GM18907 (cell line): ENCODE measurements around the gene METTL21A.
"Not testable (repeated sequence)": the region's sequence is repeated elsewhere in the genome, so short reads cannot be mapped to it uniquely, and the experiment has no call there.

Experiments used
- ATAC-seq: cut with Tn5 transposase; IDR thresholded peaks from one replicate; pipeline ENCODE4 v1.9.1; 2021; ENCODE audit warnings: mild to moderate bottlenecking, moderate library complexity; ENCODE audit not compliant: unreplicated experiment

METTL21A gene

GRCh38 chr2:207625014-207625907 is at the start of gene METTL21A:
Gene METTL21A (minus strand): TSS chr2:207625394. CDS start chr2:207624375, 1,019 bp downstream.
- peak; percentile 65 for ATAC-seq

- no peak for ATAC-seq
These were observed 49.6 kb upstream of the METTL21A start for GRCh38 chr2:207674826-207675225.

- ATAC-seq = no peak
These were observed 49.1 kb upstream of the METTL21A start for GRCh38 chr2:207674266-207674774.

GRCh38 chr2:207673431-207673830 is 48.2 kb upstream of the METTL21A start:
- no peak for ATAC-seq

- no peak for ATAC-seq
These were observed 45.7 kb upstream of the METTL21A start for GRCh38 chr2:207670887-207671286.

- no peak for ATAC-seq
These were observed 38.8 kb upstream of the METTL21A start for GRCh38 chr2:207663870-207664545.

- ATAC-seq = peak; percentile 94
These were observed 37.0 kb upstream of the METTL21A start for GRCh38 chr2:207662203-207662602.

GRCh38 chr2:207660994-207661393 is 35.8 kb upstream of the METTL21A start:
- ATAC-seq = no peak

GRCh38 chr2:207658156-207658555 is 33.0 kb upstream of the METTL21A start:
- ATAC-seq = no peak

GRCh38 chr2:207655000-207655399 is 29.8 kb upstream of the METTL21A start:
- ATAC-seq = no peak

- ATAC-seq = not testable (repeated sequence)
These were observed 21.4 kb upstream of the METTL21A start for GRCh38 chr2:207646582-207646981.

- no peak for ATAC-seq
These were observed 18.7 kb upstream of the METTL21A start for GRCh38 chr2:207643892-207644291.

- no peak for ATAC-seq
These were observed 15.5 kb upstream of the METTL21A start for GRCh38 chr2:207640661-207641060.

- ATAC-seq = no peak
These were observed 15.0 kb upstream of the METTL21A start for GRCh38 chr2:207640160-207640559.

- ATAC-seq = not testable (repeated sequence)
These were observed 14.1 kb upstream of the METTL21A start for GRCh38 chr2:207639288-207639687.

GRCh38 chr2:207635468-207636200 is 10.4 kb upstream of the METTL21A start:
- ATAC-seq = no peak

- ATAC-seq = no peak
These were observed 8.5 kb upstream of the METTL21A start for GRCh38 chr2:207633686-207634085.

- no peak for ATAC-seq
These were observed 7.6 kb upstream of the METTL21A start for GRCh38 chr2:207632575-207633493.

- no peak for ATAC-seq
These were observed 5.3 kb upstream of the METTL21A start for GRCh38 chr2:207630491-207630890.

GRCh38 chr2:207629553-207629952 is 4.4 kb upstream of the METTL21A start:
- ATAC-seq = no peak
